CD14-positive monocyte (primary cell): ENCODE measurements around the gene SLFN5. TPM values are rescaled to one million over a fixed set of nuclear protein-coding genes. Genes with fewer than 3 reads are reported as not detected.

Experiments used
- DNase-seq, 3 donors: peaks; one replicate each; pipeline ENCODE4 v3.0.0-alpha.2; 2011 to 2022
- H2AFZ ChIP-seq: 2 replicates; pipeline ENCODE4 v1.6.0; 2012; ENCODE audit warnings: mild to moderate bottlenecking, low read depth, low read length, inconsistent platforms; ENCODE audit not compliant: insufficient read depth, poor library complexity, severe bottlenecking
- H3K27ac ChIP-seq, 2 donors: 1 replicate in 1 of 2; 2 replicates in 1 of 2; pipeline ENCODE4 v1.5.1; 2012 to 2013; ENCODE audit warnings: low read length in 2 of 2, control low read depth in 1 of 2, inconsistent platforms in 1 of 2, low read depth in 1 of 2, mild to moderate bottlenecking in 1 of 2
- H3K27me3 ChIP-seq, 2 donors: one replicate each; pipeline versions ENCODE4 v1.6.0 to v1.6.1; 2011 to 2013; ENCODE audit warnings: low read length in 2 of 2; ENCODE audit not compliant: control insufficient read depth in 2 of 2, insufficient read depth in 2 of 2
- H3K36me3 ChIP-seq, 2 donors: replicated peaks in 1 of 2; 1 replicate in 1 of 2; 2 replicates in 1 of 2; pipeline versions ENCODE4 v1.5.1 to v1.6.1; 2012 to 2013; ENCODE audit warnings: low read length in 2 of 2, control low read depth in 1 of 2, inconsistent platforms in 1 of 2, mild to moderate bottlenecking in 1 of 2; ENCODE audit not compliant: insufficient read depth in 2 of 2, control insufficient read depth in 1 of 2
- H3K4me1 ChIP-seq, 2 donors: 1 replicate in 1 of 2; 2 replicates in 1 of 2; pipeline versions ENCODE4 v1.5.1 to v1.6.1; 2012 to 2013; ENCODE audit warnings: low read length in 2 of 2, control low read depth in 1 of 2, inconsistent platforms in 1 of 2, mild to moderate bottlenecking in 1 of 2, moderate library complexity in 1 of 2; ENCODE audit not compliant: insufficient read depth in 2 of 2, control insufficient read depth in 1 of 2
- H3K4me2 ChIP-seq: replicated peaks from 2 replicates; pipeline ENCODE3; 2012; ENCODE audit warnings: low read length, moderate library complexity, mild to moderate bottlenecking; ENCODE audit not compliant: poor library complexity, severe bottlenecking; ENCODE audit errors: extremely low read depth
- H3K4me3 ChIP-seq, 3 experiments: fragments of 200-600 bp in 1 of 3; sonication (generic) in 1 of 3; replicated peaks in 1 of 3; 1 replicate in 2 of 3; 2 replicates in 1 of 3; pipeline ENCODE4 v1.5.1; 2011 to 2013; ENCODE audit warnings: low read length in 3 of 3, mild to moderate bottlenecking in 3 of 3, control low read depth in 2 of 3, low read depth in 2 of 3, inconsistent platforms in 1 of 3, moderate library complexity in 1 of 3
- H3K79me2 ChIP-seq: 2 replicates; pipeline ENCODE4 v1.6.0; 2012; ENCODE audit warnings: mild to moderate bottlenecking, control low read depth, inconsistent platforms, low read length, moderate library complexity; ENCODE audit not compliant: insufficient read depth
- H3K9ac ChIP-seq: 2 replicates; pipeline ENCODE4 v1.6.0; 2017; ENCODE audit warnings: low read length, mild to moderate bottlenecking; ENCODE audit not compliant: insufficient read depth, poor library complexity, severe bottlenecking
- H3K9me3 ChIP-seq, 2 donors: replicated peaks in 1 of 2; 1 replicate in 1 of 2; 2 replicates in 1 of 2; pipeline versions ENCODE4 v1.5.1 to v1.6.1; 2012 to 2013; ENCODE audit warnings: low read length in 2 of 2, control low read depth in 1 of 2; ENCODE audit not compliant: control insufficient read depth in 1 of 2, insufficient read depth in 1 of 2
- H4K20me1 ChIP-seq: 2 replicates; pipeline ENCODE4 v1.6.0; 2012; ENCODE audit warnings: mild to moderate bottlenecking, low read length, control low read depth, moderate library complexity; ENCODE audit not compliant: insufficient read depth
- H3K27ac Mint-ChIP-seq, 7 donors: one replicate each; pipeline ENCODE4 v1.8.0; 2020; ENCODE audit warnings: mild to moderate bottlenecking in 7 of 7, mixed read lengths in 7 of 7, moderate library complexity in 6 of 7, inconsistent platforms in 2 of 7
- H3K27me3 Mint-ChIP-seq, 3 donors: one replicate each; pipeline ENCODE4 v1.8.0; 2021 to 2022; ENCODE audit warnings: low read depth in 3 of 3, mild to moderate bottlenecking in 3 of 3, mixed read lengths in 3 of 3, moderate library complexity in 3 of 3, inconsistent platforms in 1 of 3
- H3K36me3 Mint-ChIP-seq, 2 donors: one replicate each; pipeline ENCODE4 v1.8.0; 2020; ENCODE audit warnings: mixed read lengths in 2 of 2, inconsistent platforms in 1 of 2, mild to moderate bottlenecking in 1 of 2
- H3K4me1 Mint-ChIP-seq: one replicate; pipeline ENCODE4 v1.8.0; 2020; ENCODE audit warnings: mild to moderate bottlenecking, mixed read lengths
- H3K4me3 Mint-ChIP-seq, 2 donors: one replicate each; pipeline ENCODE4 v1.8.0; 2020; ENCODE audit warnings: mild to moderate bottlenecking in 2 of 2, mixed read lengths in 2 of 2, moderate library complexity in 1 of 2
- H3K9me3 Mint-ChIP-seq, 7 donors: one replicate each; pipeline ENCODE4 v1.8.0; 2020 to 2022; ENCODE audit warnings: mixed read lengths in 7 of 7, mild to moderate bottlenecking in 6 of 7, moderate library complexity in 6 of 7, inconsistent platforms in 2 of 7
- CTCF ChIP-seq: fragments of 200-600 bp; IDR thresholded peaks from one replicate; pipeline ENCODE4 v1.8.0; 2022; ENCODE audit warnings: antibody characterized with exemption, mild to moderate bottlenecking
- WGBS: methylation state at CpG from one replicate; pipeline ENCODE4 v1.1.5; 2013; ENCODE audit warnings: missing lambda C conversion rate; ENCODE audit not compliant: insufficient coverage; 5-methylcytosine and 5-hydroxymethylcytosine counted together
- intact Hi-C, 2 donors: fragments of 100-400 bp; cut with micrococcal nuclease; formaldehyde crosslinking; loops; one replicate each; pipeline versions ENCODE4 v1.15.0 to v1.15.1; 2023
- polyA plus RNA-seq, 3 donors: library from polyadenylated mRNA; depleted of rRNA in 1 of 3; unstranded in 2 of 3; stranded (reverse) in 1 of 3; fragments of 300-500 nt in 2 of 3; fragments of >200 nt in 1 of 3; fragmentation: Illumina TruSeq in 2 of 3; gene quantifications; 1 replicate in 2 of 3; 2 replicates in 1 of 3; pipeline ENCODE4 v1.2.3, GENCODE V29; 2012 to 2021

The SLFN5 gene
- polyA plus RNA-seq, 3 donors = 2.9 to 8.8 (median 5.3) TPM

GRCh38 chr17:35254107-35254773 lies 11.4 kb downstream of the SLFN5 start:
- Mint-ChIP-seq H3K27me3 (peaks cover 0 to 9% (median 7%) of the 10 kb centered on the region in 3 donors), H3K36me3 (peaks cover 17 to 18% of the 10 kb centered on the region in 2 donors), H3K27ac (peak overlapping the region; percentile 91 to 97 (median 94)), H3K4me3 (peak overlapping the region in 1 of 2 donors; percentile 73), H3K4me1 (peaks cover 42% of the 10 kb centered on the region), H3K9me3 (peaks cover 0 to 7% (median 0%) of the 10 kb centered on the region in 7 donors)
- H4K20me1 ChIP-seq = no peaks in the 10 kb centered on the region
- peak; percentile 85 to 96 (median 92) for DNase-seq
- H3K4me3 ChIP-seq = peak overlapping the region in 1 of 3 experiments; percentile 57
- H3K79me2 ChIP-seq = peaks cover 5% of the 10 kb centered on the region
- H2AFZ ChIP-seq = no peak overlapping the region
- 0% methylated on average over 1 of the region's 8 CpGs for WGBS
- intact Hi-C loops = no loop called here
- peak overlapping the region; percentile 73 to 81 for H3K27ac ChIP-seq
- TF ChIP-seq CTCF = no peak
- peak overlapping the region; percentile 56 for H3K4me2 ChIP-seq
- peaks cover 0 to 6% of the 10 kb centered on the region in 2 donors for H3K27me3 ChIP-seq
- no peak overlapping the region for H3K9ac ChIP-seq
- H3K4me1 ChIP-seq = peaks cover 36 to 41% of the 10 kb centered on the region in 2 donors
- no peaks in the 10 kb centered on the region for H3K36me3 ChIP-seq
- no peaks in the 10 kb centered on the region for H3K9me3 ChIP-seq

GRCh38 chr17:35255316-35255715 lies 12.4 kb downstream of the SLFN5 start:
- Histone ChIP-seq H3K36me3 (no peaks in the 10 kb centered on the region), H2AFZ (no peak overlapping the region), H3K4me1 (peaks cover 36 to 41% of the 10 kb centered on the region in 2 donors), H3K79me2 (peaks cover 5% of the 10 kb centered on the region), H3K4me2 (no peak overlapping the region), H3K27ac (no peak overlapping the region), H3K4me3 (no peak overlapping the region), H4K20me1 (no peaks in the 10 kb centered on the region), H3K9ac (no peak overlapping the region), H3K27me3 (peaks cover 0 to 6% of the 10 kb centered on the region in 2 donors), H3K9me3 (no peaks in the 10 kb centered on the region)
- peaks cover 39% of the 10 kb centered on the region for H3K4me1 Mint-ChIP-seq
- DNase-seq = no peak
- 95% methylated on average over 4 of the region's 4 CpGs for WGBS
- peaks cover 16 to 21% of the 10 kb centered on the region in 2 donors for H3K36me3 Mint-ChIP-seq
- TF ChIP-seq CTCF = no peak
- intact Hi-C loops = no loop called here
- peaks cover 2 to 11% (median 9%) of the 10 kb centered on the region in 3 donors for H3K27me3 Mint-ChIP-seq
- no peak overlapping the region for H3K4me3 Mint-ChIP-seq
- peaks cover 0 to 7% (median 0%) of the 10 kb centered on the region in 7 donors for H3K9me3 Mint-ChIP-seq
- peak overlapping the region in 2 of 7 donors; percentile 3 to 91 for H3K27ac Mint-ChIP-seq
